HG03039 (cell line): ENCODE data around the gene ZFP92.

ENCODE experiments used
- ATAC-seq: cut with Tn5 transposase; IDR thresholded peaks from one replicate; pipeline ENCODE4 v1.9.1; 2021; ENCODE audit warnings: mild to moderate bottlenecking, moderate library complexity; ENCODE audit not compliant: unreplicated experiment

The ZFP92 gene

DNA sequence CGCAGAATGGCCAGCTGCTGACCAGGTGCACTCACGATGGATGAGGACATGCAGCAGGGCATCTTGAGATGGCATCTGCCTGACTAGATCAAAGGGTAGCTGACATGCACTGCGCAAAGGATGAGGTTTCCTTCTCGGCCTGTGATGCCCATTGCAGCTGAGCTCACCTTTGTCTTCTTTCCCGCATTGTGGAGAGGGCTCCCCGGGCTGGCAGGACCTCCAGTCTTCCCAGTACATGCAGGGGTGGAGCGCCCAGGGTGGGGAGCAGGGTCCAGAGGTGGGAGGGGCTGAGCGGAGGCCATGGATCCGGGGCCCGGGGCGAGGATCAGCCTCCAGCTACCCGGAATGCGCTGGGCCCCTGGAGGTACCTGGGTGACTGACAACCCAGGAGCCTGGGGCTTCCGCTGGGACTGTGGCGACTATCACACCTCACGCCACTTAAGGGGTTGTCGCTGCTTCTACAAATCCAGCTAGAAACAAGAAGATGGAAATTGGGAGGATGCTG lies 22.6 kb downstream of the ZFP92 start:
- ATAC-seq = no peak

DNA sequence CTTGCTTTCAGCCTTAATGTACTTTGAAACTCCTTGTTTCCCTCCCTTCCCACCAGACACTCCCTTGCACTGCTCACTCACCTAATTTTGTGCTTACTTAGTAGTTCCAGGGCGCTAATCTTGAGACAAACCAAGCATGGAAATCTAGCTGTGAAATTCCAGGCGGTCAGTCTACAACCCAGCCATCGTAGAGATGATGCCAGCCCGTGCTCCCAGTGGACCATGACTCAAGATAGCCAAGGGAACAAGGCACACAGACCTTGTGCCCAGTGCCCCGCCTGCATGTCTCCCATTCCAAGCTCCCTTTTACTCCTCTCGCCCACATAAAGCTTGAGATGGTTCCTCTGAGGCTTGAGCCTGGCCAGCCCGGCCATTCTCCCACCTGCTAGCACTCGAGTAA lies 23.5 kb downstream of the ZFP92 start:
- ATAC-seq = no peak

DNA sequence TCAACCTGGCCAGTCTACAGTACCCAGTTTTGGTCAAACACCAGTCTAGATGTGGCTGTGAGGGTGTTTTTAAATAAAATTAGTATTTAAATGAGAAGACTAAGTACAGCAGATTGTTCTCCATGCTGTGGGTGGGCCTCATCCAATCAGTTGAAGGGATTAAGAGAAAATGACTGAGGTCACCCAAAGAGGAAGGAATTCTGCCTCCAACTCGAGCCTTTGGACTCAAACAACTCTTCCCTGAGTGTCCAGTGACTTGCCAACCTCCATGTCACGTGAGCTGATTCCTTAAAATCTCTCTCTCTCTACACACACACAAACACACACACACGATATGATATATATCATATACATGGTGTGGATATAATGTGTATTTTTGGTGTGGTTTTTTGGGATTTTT lies 24.6 kb downstream of the ZFP92 start:
- ATAC-seq = no peak

- no peak for ATAC-seq
Observed at GRCh38 chrX:153438532-153438931, 27.3 kb downstream of the ZFP92 start.

DNA sequence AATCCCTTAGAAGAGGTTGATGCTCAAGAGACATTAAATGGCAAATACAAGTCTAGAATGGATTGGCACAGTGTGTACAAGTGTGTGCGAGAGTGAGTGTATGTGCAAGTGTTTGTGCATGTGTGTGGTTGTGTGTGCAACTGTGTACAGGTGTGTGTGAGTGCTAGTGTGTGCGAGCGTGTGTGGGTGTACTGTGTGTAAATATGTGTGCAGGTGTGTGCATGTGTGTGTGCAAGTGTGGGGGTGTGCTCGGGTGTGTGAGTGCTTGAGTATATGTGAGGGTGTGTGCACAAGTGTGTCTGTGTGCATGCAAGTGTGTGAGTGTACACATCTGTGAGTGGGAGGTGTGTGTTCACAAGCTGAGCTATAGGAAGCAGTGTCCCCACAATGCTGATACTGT lies 28.7 kb downstream of the ZFP92 start:
- no peak for ATAC-seq

DNA sequence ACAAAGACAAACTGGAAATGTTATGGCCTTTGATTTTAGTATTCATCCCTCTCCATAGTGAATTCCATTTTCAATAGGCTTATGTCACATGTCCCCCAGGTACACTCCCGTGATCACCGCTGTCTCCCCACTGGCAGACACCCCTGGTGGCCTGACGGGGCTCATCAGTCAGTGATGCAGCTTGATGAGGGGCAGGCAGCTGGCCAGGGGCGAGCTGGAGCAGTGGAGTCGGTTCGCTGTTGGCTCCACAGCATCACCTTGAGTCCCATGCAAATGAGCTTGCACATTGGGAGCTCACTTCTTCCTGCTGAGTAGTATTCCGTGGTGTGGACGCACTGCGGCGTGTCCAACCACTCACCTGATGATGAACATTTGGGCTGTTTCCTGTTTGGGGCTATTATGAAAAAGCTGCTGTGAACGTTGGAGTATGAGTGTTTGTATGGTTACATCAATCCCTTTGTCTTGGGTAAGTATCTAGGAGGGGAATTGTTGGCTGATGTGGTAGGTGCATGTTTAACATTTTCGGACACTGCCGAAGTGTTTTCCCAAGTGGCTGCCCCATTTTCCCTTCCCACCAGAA lies 29.4 kb downstream of the ZFP92 start:
- no peak for ATAC-seq

GRCh38 chrX:153441296-153441695 lies 30.0 kb downstream of the ZFP92 start:
- no peak for ATAC-seq

DNA sequence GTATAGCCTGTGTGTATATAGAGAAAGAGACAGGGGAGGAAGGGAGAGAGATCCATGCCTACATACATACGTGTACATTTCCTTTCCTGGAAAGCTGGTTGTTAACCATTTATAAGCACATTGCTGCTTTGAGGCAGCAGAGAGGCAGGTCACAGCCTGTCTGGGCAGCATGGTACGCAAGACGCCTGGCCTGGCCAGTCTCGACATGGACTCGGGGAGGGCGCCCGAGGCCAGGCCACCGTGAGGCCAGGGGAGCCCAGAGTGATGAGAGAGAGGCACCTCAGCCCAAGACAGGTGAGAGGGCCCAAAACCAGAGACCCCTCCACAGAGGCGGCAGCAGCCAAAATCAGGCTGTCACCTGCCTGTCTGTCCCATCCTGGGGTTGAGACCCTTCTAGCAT lies 30.7 kb downstream of the ZFP92 start:
- ATAC-seq = no peak

DNA sequence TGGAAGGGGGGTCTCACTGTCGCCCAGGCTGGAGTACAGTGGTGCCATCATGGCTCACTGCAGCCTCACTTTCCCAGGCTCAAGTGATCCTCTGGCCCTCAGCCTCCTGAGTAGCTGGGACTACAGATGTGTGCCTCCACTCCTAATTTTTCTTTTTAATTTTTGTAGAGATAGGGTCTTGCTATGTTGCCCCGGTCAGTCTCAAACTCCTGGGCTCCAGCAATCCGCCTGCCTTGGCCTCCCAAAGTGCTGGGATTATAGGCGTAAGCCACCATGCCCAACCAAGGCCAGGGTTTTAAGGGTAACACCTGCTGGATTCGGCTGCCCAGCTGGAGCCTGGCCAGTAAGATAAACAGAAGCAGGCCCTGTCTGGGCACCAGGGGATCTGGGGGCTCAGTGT lies 31.2 kb downstream of the ZFP92 start:
- no peak for ATAC-seq

DNA sequence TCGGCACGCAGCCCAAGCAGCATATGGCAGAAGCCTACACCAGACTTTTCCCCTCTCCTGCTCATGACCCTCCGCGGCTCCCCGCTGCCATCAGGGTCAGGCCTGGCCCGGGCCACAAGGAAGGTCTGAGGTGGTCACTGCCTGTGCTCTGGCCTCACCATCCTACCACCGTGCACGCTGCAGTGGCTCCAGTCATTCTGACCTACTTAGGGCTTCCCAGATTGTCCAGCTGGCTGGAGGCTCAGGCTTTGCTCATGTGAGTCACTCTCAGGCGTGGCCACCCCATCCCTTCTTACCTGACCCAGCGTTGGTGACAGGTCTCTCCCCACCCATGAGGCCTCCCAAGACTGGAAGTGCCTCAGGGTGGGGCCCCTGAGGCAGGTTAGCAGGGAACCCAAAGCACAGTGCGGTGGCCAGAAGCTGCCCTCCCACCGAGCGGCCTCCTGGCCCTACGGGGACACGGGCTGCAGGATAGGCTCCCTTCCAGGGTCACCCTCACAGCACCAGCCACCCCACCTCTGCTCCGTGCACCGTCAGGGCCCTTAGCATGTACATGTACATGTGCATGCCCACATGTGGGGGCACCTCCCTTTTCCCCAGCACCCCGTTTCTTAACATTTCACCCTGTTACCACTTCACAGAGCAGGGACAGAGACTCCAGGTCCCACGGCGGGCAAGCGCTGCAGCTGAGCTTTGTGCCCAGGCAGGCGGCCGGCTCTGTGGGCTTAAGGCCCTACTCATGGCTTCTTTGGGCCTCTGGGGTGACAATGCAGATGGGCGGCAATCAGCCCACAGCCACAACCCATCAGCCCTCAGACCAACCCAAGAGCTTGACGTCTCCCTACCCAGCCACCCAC lies 32.4 kb downstream of the ZFP92 start:
- ATAC-seq = no peak

- ATAC-seq = no peak
Observed at GRCh38 chrX:153444333-153445011, 33.2 kb downstream of the ZFP92 start.

DNA sequence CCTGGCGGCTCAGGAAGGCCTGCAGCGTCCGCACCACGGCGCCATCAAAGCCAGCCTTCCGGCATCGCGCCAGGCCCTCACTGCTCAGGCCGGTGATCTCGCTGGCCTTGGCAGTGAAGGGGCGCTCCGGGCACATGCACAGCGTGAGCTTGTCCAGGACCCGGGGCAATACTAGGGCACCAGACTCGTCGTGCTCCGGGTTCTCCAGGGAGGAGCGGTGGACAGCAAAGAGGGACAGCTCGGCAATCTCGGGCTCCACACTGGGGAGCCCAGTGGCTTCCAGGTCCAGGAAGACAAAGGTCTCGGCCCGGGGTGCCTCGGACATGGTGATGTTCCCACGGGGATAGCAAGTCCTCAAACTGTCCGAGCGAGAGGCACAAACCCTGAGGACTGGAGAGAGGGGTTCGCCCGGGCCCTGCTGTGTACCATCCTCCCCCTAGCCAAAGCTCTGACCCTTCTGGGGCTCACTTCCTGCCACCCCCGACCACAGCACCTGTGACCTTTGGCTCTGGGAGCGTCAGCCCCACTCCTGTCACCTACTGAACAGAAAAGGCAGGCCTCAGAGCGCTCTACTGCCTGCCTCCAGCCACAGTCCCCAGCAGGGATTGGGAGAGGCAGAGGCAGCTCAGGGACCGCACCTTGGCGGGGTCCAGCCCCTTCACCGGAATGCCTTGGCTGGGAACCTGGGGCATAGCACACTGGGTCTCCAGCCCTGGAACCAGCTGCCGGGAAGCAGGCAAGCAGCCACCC lies 34.0 kb downstream of the ZFP92 start:
- ATAC-seq = no peak

DNA sequence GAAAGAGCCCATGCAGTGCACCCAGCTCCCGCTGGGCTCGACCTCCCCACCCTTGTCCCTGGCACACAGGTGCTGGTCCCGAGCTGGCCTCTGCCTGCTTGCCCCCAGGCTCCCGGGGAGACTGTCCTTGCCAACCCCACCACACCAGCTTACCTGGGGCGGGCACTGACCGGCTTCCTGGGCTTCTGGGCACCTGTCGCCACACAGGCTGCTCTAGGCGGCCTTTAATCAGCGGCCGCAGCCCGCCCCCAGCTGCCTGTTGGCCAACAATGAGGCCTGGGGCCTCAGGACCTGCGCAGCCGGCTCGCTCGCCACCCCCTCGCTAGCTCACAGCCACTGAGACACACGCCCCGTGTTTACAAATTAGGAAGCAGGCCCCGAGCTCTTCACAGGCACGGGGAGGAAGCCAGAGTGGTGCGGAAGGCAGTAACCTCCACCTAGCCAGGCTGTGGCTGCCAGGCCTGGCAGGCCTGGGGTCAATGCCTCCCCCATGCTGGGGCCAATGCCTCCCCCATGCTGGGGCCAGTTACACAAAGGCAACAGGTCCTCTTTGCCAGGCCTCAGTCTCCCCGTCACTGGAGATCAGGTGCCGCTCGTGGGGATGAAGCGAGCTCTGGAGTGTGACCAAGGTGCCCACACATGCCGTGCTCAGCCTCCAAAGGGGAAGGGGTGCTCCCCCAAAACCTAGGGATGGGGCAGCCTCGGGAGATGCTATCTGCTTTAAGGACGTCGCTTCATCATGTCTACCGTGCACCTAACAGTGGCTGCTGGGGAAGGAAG lies 34.8 kb downstream of the ZFP92 start, which contains the start of gene TREX2:
TSS of gene TREX2 (minus strand) at position 201 of the 780 bp plus-strand sequence. CDS start 626 bp downstream, outside the sequence.
- ATAC-seq = no peak

DNA sequence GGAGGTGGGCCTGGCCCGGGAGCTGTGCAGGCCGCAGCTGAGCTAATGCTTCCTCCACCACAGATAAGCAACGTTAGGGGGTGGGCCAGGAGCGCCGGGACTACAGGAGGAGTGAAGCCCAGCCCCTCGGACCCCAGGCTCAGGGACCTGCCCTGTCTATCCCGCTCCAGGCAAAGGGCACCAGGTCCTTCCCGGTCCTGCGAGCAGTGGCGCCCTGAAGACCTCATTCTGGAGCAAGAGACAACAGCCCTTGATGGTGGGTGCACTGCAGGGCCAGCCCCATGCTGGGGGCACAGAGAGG lies 35.3 kb downstream of the ZFP92 start:
- ATAC-seq = no peak

DNA sequence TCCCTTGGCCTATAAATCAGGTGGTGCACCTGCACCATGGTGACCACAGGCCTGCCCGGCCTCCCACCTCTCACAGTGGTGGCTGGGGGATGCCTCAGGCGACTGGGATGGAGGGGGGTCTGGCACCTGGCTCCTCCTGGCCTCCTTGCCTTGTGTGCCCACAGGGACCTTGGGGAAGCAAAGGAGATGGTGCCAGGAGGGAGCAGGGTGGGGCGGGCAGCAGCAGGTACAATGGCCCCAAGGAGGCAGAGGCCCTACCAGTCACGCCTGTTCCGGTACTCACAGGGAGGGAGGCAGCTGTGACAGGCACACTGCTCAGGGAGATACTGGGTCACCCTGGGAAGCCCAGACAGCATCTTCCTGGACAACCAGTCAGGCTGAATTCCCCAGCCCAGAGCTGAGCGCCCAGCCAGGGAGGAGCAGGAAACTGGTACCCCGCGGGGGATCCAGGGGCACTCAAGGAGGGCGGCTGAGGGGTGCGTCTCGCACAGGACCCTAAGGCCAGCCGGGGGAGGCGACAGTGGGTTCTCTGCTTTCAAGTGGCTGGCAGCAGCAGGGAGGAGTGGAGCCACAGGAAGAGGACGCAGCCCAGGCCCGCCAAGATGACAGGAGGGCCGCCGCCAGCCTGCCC lies 35.8 kb downstream of the ZFP92 start:
- no peak for ATAC-seq

GRCh38 chrX:153447581-153447960 lies 36.3 kb downstream of the ZFP92 start:
- no peak for ATAC-seq

DNA sequence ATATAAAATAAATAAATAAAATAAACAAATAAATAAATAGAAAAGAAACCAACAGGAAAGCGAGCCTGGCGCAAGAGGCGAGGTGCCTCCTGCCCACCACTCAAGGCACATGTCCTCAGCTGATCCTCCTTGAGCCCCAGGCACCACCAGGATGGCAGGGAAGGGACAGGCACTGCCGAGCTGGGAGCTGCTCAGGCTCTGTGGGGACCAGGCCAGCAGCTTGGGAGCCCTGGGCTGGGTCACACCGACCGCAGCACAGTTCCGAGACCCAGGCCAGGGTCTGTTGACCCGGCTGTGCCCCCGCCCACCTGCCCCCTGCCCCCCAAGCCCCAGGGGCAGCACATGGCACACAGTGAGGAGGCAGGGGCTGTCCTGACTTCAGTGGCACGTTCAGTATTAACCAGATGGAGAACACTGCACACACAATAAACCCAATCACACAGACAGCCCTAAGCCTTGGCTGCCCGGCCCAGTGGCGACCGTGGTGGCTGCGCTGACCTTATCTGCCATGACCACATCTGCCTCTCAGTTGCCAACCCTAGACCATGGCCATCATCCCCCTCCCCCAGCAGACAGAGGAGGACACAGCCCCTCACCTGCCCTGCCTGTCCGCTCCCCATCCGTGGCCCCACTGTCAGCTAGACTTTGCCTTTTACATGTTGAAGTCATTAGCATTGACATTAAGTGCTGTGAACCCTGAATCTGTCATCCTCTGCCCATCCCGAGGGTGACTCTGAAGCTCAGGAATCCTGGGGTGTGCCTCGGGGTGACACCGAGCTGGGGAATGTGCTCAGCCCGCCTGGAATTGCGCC lies 37.5 kb downstream of the ZFP92 start:
- ATAC-seq = no peak

- no peak for ATAC-seq
Observed at GRCh38 chrX:153449368-153450113, 38.3 kb downstream of the ZFP92 start.
